Mesendoderm (in vitro differentiated cells): Measurements from ENCODE around the gene CIART. TPM values are rescaled to one million over a fixed set of nuclear protein-coding genes. Genes with fewer than 3 reads are reported as not detected.

Source experiments
- DNase-seq: peaks from one replicate; pipeline ENCODE4 v3.0.0; 2013
- H2AK5ac ChIP-seq: 2 replicates; pipeline ENCODE4 v1.6.1; 2013; ENCODE audit warnings: low read length, inconsistent platforms
- H2BK120ac ChIP-seq: 2 replicates; pipeline ENCODE4 v1.6.1; 2013; ENCODE audit warnings: low read depth, mild to moderate bottlenecking, low read length, moderate library complexity, mixed read lengths
- H2BK15ac ChIP-seq: replicated peaks from 2 replicates; pipeline ENCODE4 v1.6.1; 2013; ENCODE audit warnings: low read depth, mild to moderate bottlenecking, moderate library complexity
- H2BK5ac ChIP-seq: 2 replicates; pipeline ENCODE4 v1.6.1; 2013; ENCODE audit warnings: low read length, inconsistent platforms
- H3K18ac ChIP-seq: 2 replicates; pipeline ENCODE4 v1.6.1; 2013; ENCODE audit warnings: mild to moderate bottlenecking, low read length, mixed read lengths
- H3K23ac ChIP-seq: one replicate; pipeline ENCODE4 v1.6.1; 2013; ENCODE audit warnings: low read length
- H3K27ac ChIP-seq: 2 replicates; pipeline ENCODE4 v1.5.1; 2013; ENCODE audit warnings: low read depth, mild to moderate bottlenecking, inconsistent platforms, low read length, moderate library complexity
- H3K27me3 ChIP-seq: 2 replicates; pipeline ENCODE4 v1.6.1; 2013; ENCODE audit warnings: low read length, control low read depth, mild to moderate bottlenecking, inconsistent platforms; ENCODE audit not compliant: insufficient read depth, poor library complexity
- H3K36me3 ChIP-seq: 2 replicates; pipeline ENCODE4 v1.6.1; 2013; ENCODE audit warnings: low read length, inconsistent platforms; ENCODE audit not compliant: control insufficient read depth, insufficient read depth
- H3K4ac ChIP-seq: one replicate; pipeline ENCODE4 v1.6.1; 2013; ENCODE audit warnings: low read depth, mild to moderate bottlenecking, low read length, moderate library complexity
- H3K4me1 ChIP-seq: 2 replicates; pipeline ENCODE4 v1.6.1; 2013; ENCODE audit warnings: low read depth, low read length, inconsistent platforms; ENCODE audit not compliant: control insufficient read depth
- H3K4me2 ChIP-seq: 2 replicates; pipeline ENCODE4 v1.6.1; 2013; ENCODE audit warnings: low read length
- H3K4me3 ChIP-seq: 2 replicates; pipeline ENCODE4 v1.5.1; 2013; ENCODE audit warnings: mild to moderate bottlenecking, low read length
- H3K56ac ChIP-seq: one replicate; pipeline ENCODE4 v1.6.1; 2013; ENCODE audit warnings: low read length
- H3K79me1 ChIP-seq: 2 replicates; pipeline ENCODE4 v1.6.1; 2013; ENCODE audit warnings: low read length, inconsistent platforms
- H3K79me2 ChIP-seq: 2 replicates; pipeline ENCODE4 v1.6.1; 2013; ENCODE audit warnings: mild to moderate bottlenecking, low read length; ENCODE audit not compliant: control insufficient read depth, insufficient read depth
- H3K9ac ChIP-seq: 2 replicates; pipeline ENCODE4 v1.6.1; 2013; ENCODE audit warnings: low read length, inconsistent platforms
- H4K5ac ChIP-seq: one replicate; pipeline ENCODE4 v1.6.1; 2013; ENCODE audit warnings: low read length
- H4K8ac ChIP-seq: one replicate; pipeline ENCODE4 v1.6.1; 2013; ENCODE audit warnings: low read depth, mild to moderate bottlenecking, control low read depth, low read length, moderate library complexity
- WGBS: extraction: QIAGEN DNeasy Blood & Tissue Kit; methylation state at CpG from one replicate; pipeline ENCODE4 v1.1.7; 2013; ENCODE audit warnings: low lambda C conversion rate, missing lambda C conversion rate; ENCODE audit not compliant: insufficient coverage; ENCODE audit errors: extremely low coverage; 5-methylcytosine and 5-hydroxymethylcytosine counted together
- small RNA-seq: library from polyadenylated mRNA; stranded (forward); fragments of <200 nt; extraction: miRNeasy Mini kit (QIAGEN cat#:217004); gene quantifications from one replicate; pipeline ENCODE3, GENCODE V24; 2013; ENCODE audit not compliant: insufficient read depth

CIART gene

GRCh38 chr1:150321826-150322166, 39.4 kb downstream of the CIART start:
- Histone ChIP-seq H3K4me2 (peak overlapping the region; percentile 93), H3K23ac (no peak overlapping the region), H3K27ac (peak overlapping the region; percentile 81), H3K9ac (peak overlapping the region; percentile 100), H2BK5ac (peak overlapping the region; percentile 17), H3K18ac (no peak overlapping the region), H2BK120ac (no peak overlapping the region), H3K4me3 (peak overlapping the region; percentile 100), H3K79me2 (peaks cover 21% of the 10 kb centered on the region), H3K4me1 (peaks cover 2% of the 10 kb centered on the region), H2AK5ac (peak overlapping the region; percentile 72), H3K79me1 (peaks cover 7% of the 10 kb centered on the region), H3K36me3 (peaks cover 4% of the 10 kb centered on the region), H3K4ac (no peak overlapping the region), H3K27me3 (no peaks in the 10 kb centered on the region), H4K8ac (no peak overlapping the region), H2BK15ac (no peak overlapping the region), H3K56ac (peak overlapping the region; percentile 98), H4K5ac (no peak overlapping the region)
- no peak for DNase-seq
- WGBS = no CpG with 5 or more reads among the region's 9 CpGs

GRCh38 chr1:150322310-150322709, 40.0 kb downstream of the CIART start:
- no peak overlapping the region for H2BK15ac ChIP-seq
- peaks cover 2% of the 10 kb centered on the region for H3K4me1 ChIP-seq
- H3K4me3 ChIP-seq = peak overlapping the region; percentile 100
- no peak overlapping the region for H4K8ac ChIP-seq
- no peak for DNase-seq
- no peak overlapping the region for H3K27ac ChIP-seq
- H3K56ac ChIP-seq = peak overlapping the region; percentile 98
- H4K5ac ChIP-seq = no peak overlapping the region
- H3K79me1 ChIP-seq = peaks cover 7% of the 10 kb centered on the region
- H3K23ac ChIP-seq = no peak overlapping the region
- peak overlapping the region; percentile 93 for H3K4me2 ChIP-seq
- no peak overlapping the region for H3K18ac ChIP-seq
- H2BK120ac ChIP-seq = no peak overlapping the region
- H3K4ac ChIP-seq = no peak overlapping the region
- peak overlapping the region; percentile 100 for H3K9ac ChIP-seq
- peaks cover 21% of the 10 kb centered on the region for H3K79me2 ChIP-seq
- H3K36me3 ChIP-seq = peaks cover 4% of the 10 kb centered on the region
- H2AK5ac ChIP-seq = no peak overlapping the region
- no CpG with 5 or more reads among the region's 3 CpGs for WGBS
- H2BK5ac ChIP-seq = no peak overlapping the region
- H3K27me3 ChIP-seq = no peaks in the 10 kb centered on the region

GRCh38 chr1:150332651-150333290, 50.4 kb downstream of the CIART start:
- H3K23ac ChIP-seq = no peak overlapping the region
- H2AK5ac ChIP-seq = no peak overlapping the region
- no peaks in the 10 kb centered on the region for H3K79me2 ChIP-seq
- H2BK15ac ChIP-seq = no peak overlapping the region
- H2BK120ac ChIP-seq = no peak overlapping the region
- H3K79me1 ChIP-seq = no peaks in the 10 kb centered on the region
- no peak overlapping the region for H3K9ac ChIP-seq
- no peaks in the 10 kb centered on the region for H3K4me1 ChIP-seq
- H4K5ac ChIP-seq = no peak overlapping the region
- DNase-seq = no peak
- H4K8ac ChIP-seq = no peak overlapping the region
- peaks cover 12% of the 10 kb centered on the region for H3K36me3 ChIP-seq
- H3K27ac ChIP-seq = no peak overlapping the region
- WGBS = no CpG with 5 or more reads among the region's 7 CpGs
- no peak overlapping the region for H3K56ac ChIP-seq
- H3K27me3 ChIP-seq = no peaks in the 10 kb centered on the region
- no peak overlapping the region for H3K18ac ChIP-seq
- no peak overlapping the region for H3K4me2 ChIP-seq
- H2BK5ac ChIP-seq = no peak overlapping the region
- no peak overlapping the region for H3K4me3 ChIP-seq
- H3K4ac ChIP-seq = no peak overlapping the region

Small RNAs within 50 kb of the gene (small RNA-seq; reads per million reads assigned to genes)
- gene RNU2-17P = not detected
